GM19463 (cell line): ENCODE data around the gene TBC1D4.
"Not testable (repeated sequence)": the region's sequence is repeated elsewhere in the genome, so short reads cannot be mapped to it uniquely, and the experiment has no call there.

ENCODE experiments used
- ATAC-seq: cut with Tn5 transposase; IDR thresholded peaks from one replicate; pipeline ENCODE4 v1.9.1; 2021; ENCODE audit warnings: mild to moderate bottlenecking, moderate library complexity; ENCODE audit not compliant: unreplicated experiment

Gene TBC1D4

GRCh38 chr13:75455962-75456361 lies 26.0 kb downstream of the TBC1D4 start:
- no peak for ATAC-seq

- no peak for ATAC-seq
These were observed 27.5 kb downstream of the TBC1D4 start for GRCh38 chr13:75454497-75454896.

GRCh38 chr13:75452564-75452963 lies 29.4 kb downstream of the TBC1D4 start:
- no peak for ATAC-seq

- no peak for ATAC-seq
These were observed 34.5 kb downstream of the TBC1D4 start for GRCh38 chr13:75447493-75447892.

- no peak for ATAC-seq
These were observed 35.1 kb downstream of the TBC1D4 start for GRCh38 chr13:75446874-75447273.

- ATAC-seq, result no peak
These were observed 36.1 kb downstream of the TBC1D4 start for GRCh38 chr13:75445717-75446499.

- ATAC-seq, result no peak
These were observed 38.0 kb downstream of the TBC1D4 start for GRCh38 chr13:75444016-75444415.

- no peak for ATAC-seq
These were observed 38.5 kb downstream of the TBC1D4 start for GRCh38 chr13:75443356-75443958.

GRCh38 chr13:75442736-75443234 lies 39.2 kb downstream of the TBC1D4 start:
- no peak for ATAC-seq

- no peak for ATAC-seq
These were observed 41.9 kb downstream of the TBC1D4 start for GRCh38 chr13:75440100-75440499.

GRCh38 chr13:75437582-75438318 lies 44.2 kb downstream of the TBC1D4 start:
- ATAC-seq, result no peak

- not testable (repeated sequence) for ATAC-seq
These were observed 47.8 kb downstream of the TBC1D4 start for GRCh38 chr13:75434126-75434525.

- no peak for ATAC-seq
These were observed 49.1 kb downstream of the TBC1D4 start for GRCh38 chr13:75432811-75433244.

- ATAC-seq, result no peak
These were observed 49.9 kb downstream of the TBC1D4 start for GRCh38 chr13:75432045-75432444.

GRCh38 chr13:75430436-75431209 lies 51.3 kb downstream of the TBC1D4 start:
- ATAC-seq, result no peak

GRCh38 chr13:75426421-75426820 lies 55.5 kb downstream of the TBC1D4 start:
- ATAC-seq, result no peak

GRCh38 chr13:75425216-75426009 lies 56.6 kb downstream of the TBC1D4 start:
- peak; percentile 72 for ATAC-seq

GRCh38 chr13:75423946-75424345 lies 58.0 kb downstream of the TBC1D4 start:
- ATAC-seq, result no peak

- ATAC-seq, result no peak
These were observed 59.9 kb downstream of the TBC1D4 start for GRCh38 chr13:75422028-75422427.

GRCh38 chr13:75421133-75421532 lies 60.8 kb downstream of the TBC1D4 start:
- no peak for ATAC-seq
